DND-41 (cell line): ENCODE results near the gene NAA10.

Source experiments
- ATAC-seq: fragments of 200-7000 bp; cut with Tn5 transposase; 3 replicates; pipeline ENCODE4 v1.9.1; 2021; ENCODE audit warnings: low read depth; ENCODE audit not compliant: insufficient read depth
- DNase-seq: peaks from one replicate; pipeline ENCODE4 v3.0.0-alpha.2; 2020
- H2AFZ ChIP-seq: 2 replicates; pipeline ENCODE4 v1.6.0; 2012; ENCODE audit warnings: low read depth, low read length
- H3K27ac ChIP-seq: 2 replicates; pipeline ENCODE4 v1.5.1; 2012; ENCODE audit warnings: low read length, inconsistent platforms
- H3K27me3 ChIP-seq: fragments of 200-600 bp; sonication (generic); 2 replicates; pipeline ENCODE4 v1.6.0; 2012; ENCODE audit warnings: low read length, mild to moderate bottlenecking, inconsistent platforms; ENCODE audit not compliant: insufficient read depth, poor library complexity
- H3K36me3 ChIP-seq: 2 replicates; pipeline ENCODE4 v1.5.1; 2012; ENCODE audit warnings: low read length, inconsistent platforms; ENCODE audit not compliant: insufficient read depth
- H3K4me1 ChIP-seq: 2 replicates; pipeline ENCODE4 v1.5.1; 2012; ENCODE audit warnings: mild to moderate bottlenecking, low read length; ENCODE audit not compliant: insufficient read depth
- H3K4me2 ChIP-seq: 2 replicates; pipeline ENCODE4 v1.6.0; 2012; ENCODE audit warnings: mild to moderate bottlenecking, moderate library complexity, low read length, inconsistent platforms; ENCODE audit not compliant: insufficient read depth
- H3K4me3 ChIP-seq, 2 experiments: fragments of 200-600 bp in 1 of 2; shearing (Covaris generic) in 1 of 2; 2 replicates each; pipeline ENCODE4 v1.5.1; 2012 to 2016; ENCODE audit warnings: inconsistent platforms in 2 of 2, low read length in 2 of 2, mild to moderate bottlenecking in 2 of 2, low read depth in 1 of 2, moderate library complexity in 1 of 2
- H3K79me2 ChIP-seq: 2 replicates; pipeline ENCODE4 v1.6.0; 2012; ENCODE audit warnings: low read length, inconsistent platforms; ENCODE audit not compliant: insufficient read depth
- H3K9ac ChIP-seq: 2 replicates; pipeline ENCODE4 v1.6.0; 2012; ENCODE audit warnings: low read depth, mild to moderate bottlenecking, inconsistent platforms, low read length, moderate library complexity
- H3K9me3 ChIP-seq: 2 replicates; pipeline ENCODE4 v1.5.1; 2012; ENCODE audit warnings: low read length, moderate library complexity, mild to moderate bottlenecking, inconsistent platforms; ENCODE audit not compliant: insufficient read depth, severe bottlenecking
- H4K20me1 ChIP-seq: 2 replicates; pipeline ENCODE4 v1.6.0; 2012; ENCODE audit warnings: low read length; ENCODE audit not compliant: insufficient read depth
- CTCF ChIP-seq: IDR thresholded peaks from 2 replicates; pipeline ENCODE4 v1.5.1; 2012; ENCODE audit warnings: borderline replicate concordance, low read length, moderate library complexity, mild to moderate bottlenecking; ENCODE audit not compliant: poor library complexity, severe bottlenecking; ENCODE audit errors: extremely low read depth
- EZH2 ChIP-seq: IDR thresholded peaks from 3 replicates; pipeline ENCODE4 v1.6.1; 2012; ENCODE audit warnings: borderline replicate concordance, low read depth, mild to moderate bottlenecking, moderate library complexity, low read length, inconsistent platforms; ENCODE audit not compliant: severe bottlenecking

The NAA10 gene

DNA sequence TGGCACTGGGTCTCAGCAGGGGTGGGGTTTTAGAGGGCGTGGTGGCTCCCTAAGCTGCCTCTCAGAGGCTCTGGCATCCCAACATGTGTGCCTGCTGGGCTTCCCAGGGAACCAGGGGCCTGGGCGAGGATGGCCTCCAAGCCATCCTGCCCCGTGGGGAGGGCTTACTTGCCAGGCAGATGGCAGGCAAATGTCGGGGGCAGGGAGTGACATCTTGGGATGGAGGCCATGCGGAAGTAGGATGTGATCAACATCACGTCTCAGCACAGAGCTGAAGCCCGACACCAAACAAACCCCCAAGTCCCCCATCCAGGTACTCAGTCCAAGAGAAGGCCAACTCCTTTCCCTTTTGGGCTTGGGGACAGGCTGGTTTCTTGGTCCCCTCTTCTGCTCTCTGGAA is 53.6 kb downstream of the NAA10 start:
- Histone ChIP-seq H3K4me2 (no peak overlapping the region), H3K36me3 (no peaks in the 10 kb centered on the region), H3K4me3 (no peak overlapping the region), H3K27me3 (no peaks in the 10 kb centered on the region), H2AFZ (no peak overlapping the region), H3K27ac (no peak overlapping the region), H3K9me3 (no peaks in the 10 kb centered on the region), H3K9ac (no peak overlapping the region), H3K79me2 (no peaks in the 10 kb centered on the region), H3K4me1 (no peaks in the 10 kb centered on the region; the same call in 1 of the 2 replicates), H4K20me1 (peaks cover 8% of the 10 kb centered on the region)
- TF ChIP-seq EZH2 (no peak), CTCF (no peak)
- ATAC-seq (no peak), DNase-seq (no peak)

GRCh38 chrX:153880440-153880815 is 54.4 kb downstream of the NAA10 start:
- Histone ChIP-seq H4K20me1 (peaks cover 8% of the 10 kb centered on the region), H3K9ac (no peak overlapping the region), H3K79me2 (no peaks in the 10 kb centered on the region), H3K36me3 (no peaks in the 10 kb centered on the region), H3K27ac (no peak overlapping the region), H3K9me3 (no peaks in the 10 kb centered on the region), H3K4me1 (no peaks in the 10 kb centered on the region; the same call in 1 of the 2 replicates), H2AFZ (no peak overlapping the region), H3K4me2 (no peak overlapping the region), H3K27me3 (no peaks in the 10 kb centered on the region), H3K4me3 (no peak overlapping the region)
- ATAC-seq = no peak
- TF ChIP-seq CTCF (no peak), EZH2 (no peak)
- DNase-seq = no peak

DNA sequence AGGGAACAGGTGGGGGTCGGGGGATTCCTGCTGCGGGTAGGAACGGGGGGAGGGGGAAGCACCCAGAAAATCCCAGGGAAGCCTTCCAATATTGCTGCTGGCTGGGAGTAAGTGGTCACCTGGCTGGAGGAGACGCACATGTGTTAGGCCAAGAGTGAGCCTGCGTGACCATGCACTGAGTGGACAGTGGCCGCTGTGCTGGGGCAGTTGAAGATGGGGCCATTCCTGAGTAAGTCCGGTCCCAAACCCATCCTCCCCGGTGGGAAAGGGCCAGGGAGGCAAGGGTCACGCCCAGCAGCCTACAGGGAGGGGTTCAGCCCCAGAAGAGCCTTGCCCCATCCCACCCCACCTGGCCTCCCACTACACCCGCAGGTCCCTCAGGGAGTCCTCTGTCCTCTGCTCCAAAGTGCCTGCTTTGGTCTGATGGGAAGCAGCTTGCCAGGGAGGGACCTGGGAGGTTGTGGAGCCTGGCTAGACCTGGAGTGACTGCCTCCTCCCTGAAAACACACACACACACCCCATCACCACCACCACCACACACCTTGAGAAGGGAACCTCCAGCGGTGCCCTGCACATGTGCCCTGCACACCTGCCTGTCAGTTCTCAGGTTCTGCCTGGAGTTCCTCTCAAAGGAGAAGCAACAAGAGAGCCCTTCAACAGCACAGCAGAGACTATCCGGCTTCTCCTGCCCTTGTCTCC is 54.9 kb downstream of the NAA10 start:
- H3K4me2 ChIP-seq = no peak overlapping the region
- TF ChIP-seq CTCF (no peak), EZH2 (no peak)
- H3K36me3 ChIP-seq = no peaks in the 10 kb centered on the region
- H3K27ac ChIP-seq = no peak overlapping the region
- H3K79me2 ChIP-seq = no peaks in the 10 kb centered on the region
- H3K27me3 ChIP-seq = no peaks in the 10 kb centered on the region
- no peak overlapping the region for H3K9ac ChIP-seq
- ATAC-seq (no peak), DNase-seq (no peak)
- no peak overlapping the region for H2AFZ ChIP-seq
- H3K4me3 ChIP-seq = no peak overlapping the region
- H3K4me1 ChIP-seq = no peaks in the 10 kb centered on the region; the same call in 1 of the 2 replicates
- peaks cover 12% of the 10 kb centered on the region for H4K20me1 ChIP-seq
- no peaks in the 10 kb centered on the region for H3K9me3 ChIP-seq
